ENCODE measurements around the gene MRPL28.
"Not testable (repeated sequence)": the region's sequence is repeated elsewhere in the genome, so short reads cannot be mapped to it uniquely, and the experiment has no call there.

Gene MRPL28

DNA sequence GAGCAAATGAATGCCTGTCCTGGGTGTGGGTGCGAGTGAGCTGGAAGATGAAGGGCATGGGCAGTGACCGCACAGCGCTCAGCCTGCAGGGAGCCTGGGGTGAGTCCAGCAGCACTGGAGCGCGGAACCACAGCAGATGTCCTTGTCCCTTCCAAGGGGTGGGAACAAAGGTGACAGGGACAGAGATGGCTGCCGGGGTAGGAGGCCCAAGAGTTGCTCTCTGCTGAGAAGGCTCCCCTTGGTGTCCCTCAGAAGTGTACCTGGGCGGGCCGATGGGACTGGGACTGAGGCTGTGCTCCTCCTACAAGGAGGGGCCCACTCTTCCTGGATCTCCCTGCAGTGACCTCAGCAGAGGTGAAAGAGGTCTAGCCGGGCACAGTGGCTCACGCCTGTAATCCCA is 19.0 kb upstream of the MRPL28 start:
- DNase-seq: no peak

DNA sequence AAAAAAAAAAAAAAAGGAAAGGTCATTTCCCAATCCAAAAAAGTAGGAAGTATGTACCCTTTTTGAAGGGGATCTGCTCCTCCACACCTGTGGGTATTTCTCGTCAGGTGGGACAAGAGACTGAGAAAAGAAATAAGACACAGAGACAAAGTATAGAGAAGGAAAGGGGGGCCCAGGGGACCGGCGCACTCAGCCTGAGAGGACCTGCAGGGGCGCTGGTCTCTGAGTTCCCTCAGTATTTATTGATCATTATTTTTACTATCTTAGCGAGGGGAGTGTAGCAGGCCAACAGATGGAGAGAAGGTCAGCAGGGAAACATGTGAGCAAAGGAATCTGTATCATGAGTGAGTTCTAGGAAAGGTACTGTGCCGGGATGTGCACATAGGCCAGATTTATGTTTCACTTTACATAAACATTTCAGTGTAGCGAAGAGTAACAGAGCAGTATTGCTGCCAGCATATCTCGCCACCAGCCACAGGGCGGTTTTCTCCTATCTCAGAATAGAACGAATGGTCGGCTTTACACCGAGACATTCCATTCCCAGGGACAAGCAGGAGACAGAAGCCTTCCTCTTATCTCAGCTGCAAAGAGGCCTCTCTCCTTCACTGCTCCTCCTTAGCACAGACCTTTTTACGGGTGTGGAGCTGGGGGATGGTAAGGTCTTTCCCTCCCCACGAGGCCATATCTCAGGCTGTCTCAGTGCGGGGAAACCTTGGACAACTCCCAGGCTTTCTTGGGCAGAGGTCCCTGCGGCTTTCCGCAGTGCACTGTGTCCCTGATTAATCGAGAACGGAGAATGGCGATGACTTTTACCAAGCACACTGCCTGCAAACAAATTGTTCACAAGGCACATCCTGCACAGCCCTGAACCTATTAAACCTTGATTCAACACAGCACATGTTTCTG is 17.7 kb upstream of the MRPL28 start:
- DNase-seq: not testable (repeated sequence)

- DNase-seq: no peak
These were observed 16.4 kb upstream of the MRPL28 start for GRCh38 chr16:386641-387156.

DNA sequence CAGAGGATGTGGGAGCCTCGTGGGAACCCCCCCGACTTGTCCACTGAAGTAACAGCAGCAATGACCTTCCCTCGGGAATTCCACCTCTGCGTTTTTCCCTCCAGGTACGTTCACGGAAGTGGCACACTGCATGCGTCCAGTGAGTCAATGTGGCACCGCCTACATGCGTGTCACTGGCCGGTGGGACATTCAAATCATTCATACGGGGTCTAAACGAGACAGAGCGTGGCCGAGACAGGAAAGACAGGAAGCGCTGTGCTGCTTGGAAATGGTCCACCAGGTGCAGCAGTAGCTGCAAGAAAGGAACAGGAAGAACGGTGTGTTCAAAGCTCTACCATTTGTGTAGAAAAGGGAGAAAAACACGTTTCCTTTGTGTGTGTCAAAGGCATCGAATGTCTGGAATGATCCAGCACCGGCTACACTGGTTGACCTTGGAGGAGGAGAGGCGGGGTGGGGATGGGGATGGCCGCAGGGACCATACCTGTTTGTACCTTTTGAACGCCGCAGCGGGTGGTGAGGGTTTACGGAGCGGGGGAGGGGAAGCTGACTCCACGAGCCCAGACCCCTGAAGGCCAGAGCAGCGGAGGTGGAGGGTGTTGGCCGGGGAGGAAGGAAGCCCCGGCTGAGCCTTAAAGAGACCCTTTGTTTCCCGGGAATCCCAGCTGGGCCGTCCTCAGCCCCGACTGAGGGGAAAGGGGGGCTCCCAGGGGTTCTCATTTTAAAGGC is 13.2 kb upstream of the MRPL28 start:
- DNase-seq: no peak

DNA sequence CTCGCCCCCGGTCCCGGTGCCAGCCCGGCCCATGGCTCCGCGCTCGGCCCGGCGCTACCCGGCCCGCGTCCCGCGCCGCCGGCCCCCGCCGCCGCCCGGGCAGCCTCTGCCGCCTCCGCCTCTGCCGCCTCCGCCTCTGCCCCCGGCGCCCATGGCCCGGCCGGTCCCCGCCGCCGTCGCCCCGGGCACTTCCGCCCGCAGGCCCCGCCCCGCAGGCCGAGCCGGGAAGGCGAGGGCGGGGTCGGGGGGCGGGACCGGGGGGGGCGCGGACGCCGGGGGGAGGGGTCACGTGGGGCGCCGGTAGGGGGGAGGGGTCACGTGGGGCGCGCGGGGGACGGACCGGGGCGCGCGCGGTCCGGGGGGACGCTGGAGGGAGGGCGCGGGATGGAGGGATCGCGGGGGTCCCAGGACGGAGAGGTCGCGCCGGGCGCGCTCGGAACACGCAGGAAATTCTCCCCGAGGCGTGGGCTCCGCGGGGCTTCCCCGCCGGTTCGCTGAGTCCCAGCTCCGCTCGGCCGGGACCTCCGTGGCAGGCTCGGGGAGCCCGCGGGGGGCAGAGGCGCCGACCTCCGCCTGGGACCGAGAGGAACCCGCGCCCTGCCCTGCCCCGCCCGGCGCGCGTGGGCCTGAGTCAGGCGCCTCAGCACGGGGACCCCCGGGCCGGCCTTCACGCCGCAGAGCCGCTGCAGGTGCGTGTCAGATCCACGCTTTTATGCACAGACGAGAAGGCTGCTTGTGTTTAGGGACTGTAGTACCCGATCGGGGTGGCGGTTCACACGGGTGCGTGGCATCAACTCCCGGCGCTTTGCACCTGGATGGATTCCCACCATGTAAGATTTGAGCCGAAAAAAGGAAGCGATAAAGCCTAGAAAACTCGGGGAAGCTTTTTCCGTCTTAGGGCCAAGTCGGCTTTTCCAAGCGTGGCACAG is 11.7 kb upstream of the MRPL28 start, which contains the start of gene PGAP6:
PGAP6 (minus strand) TSS at position 190 of the 929 bp plus-strand sequence; CDS start at position 33, 157 bp downstream.
- DNase-seq: no peak

GRCh38 chr16:381012-381788 is 10.9 kb upstream of the MRPL28 start:
- no peak for DNase-seq

- no peak for DNase-seq
These were observed 10.3 kb upstream of the MRPL28 start for GRCh38 chr16:380762-381011.

GRCh38 chr16:379961-380761 is 9.8 kb upstream of the MRPL28 start:
- no peak for DNase-seq

DNA sequence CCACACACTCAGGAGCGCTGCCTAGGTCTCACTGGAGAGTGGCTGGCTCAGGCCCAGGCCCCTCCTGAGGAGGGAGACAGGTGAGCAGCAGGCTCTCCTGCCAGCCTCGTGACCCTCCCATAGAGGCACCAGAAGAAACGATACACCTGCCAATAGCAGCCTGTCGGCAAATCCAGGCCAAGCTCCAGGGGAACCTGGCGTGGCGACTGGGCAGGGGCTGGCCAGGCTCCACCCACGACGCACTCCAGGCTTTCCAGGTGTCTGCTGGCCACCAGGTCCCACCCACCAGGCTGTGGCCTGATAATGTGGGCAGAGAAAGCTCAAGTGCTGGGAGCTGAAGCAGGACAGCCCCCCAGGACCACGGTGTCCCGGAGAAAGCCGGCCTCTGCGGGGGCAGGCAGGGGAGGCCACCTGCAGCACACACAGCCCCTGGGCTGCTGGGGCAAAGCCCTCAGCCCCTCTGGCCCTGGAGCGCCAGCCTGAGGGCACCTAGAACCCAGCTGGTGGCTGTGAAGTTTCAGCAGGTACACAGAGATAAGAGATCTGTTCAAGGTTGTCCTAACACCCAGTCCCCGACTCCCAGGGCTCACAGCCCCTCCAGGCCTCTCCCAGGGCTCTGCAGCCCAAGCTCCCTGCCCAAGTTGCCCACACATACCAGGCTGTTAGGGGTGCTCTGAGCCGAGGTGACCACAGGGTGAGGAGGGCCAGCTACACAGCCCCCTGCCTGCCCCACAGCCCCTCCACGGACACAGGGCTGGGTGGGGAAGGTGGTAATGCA is 9.0 kb upstream of the MRPL28 start:
- no peak for DNase-seq

GRCh38 chr16:378821-379182 is 8.5 kb upstream of the MRPL28 start:
- DNase-seq: no peak

- DNase-seq: not testable (repeated sequence)
These were observed 7.9 kb upstream of the MRPL28 start for GRCh38 chr16:378113-378820.

DNA sequence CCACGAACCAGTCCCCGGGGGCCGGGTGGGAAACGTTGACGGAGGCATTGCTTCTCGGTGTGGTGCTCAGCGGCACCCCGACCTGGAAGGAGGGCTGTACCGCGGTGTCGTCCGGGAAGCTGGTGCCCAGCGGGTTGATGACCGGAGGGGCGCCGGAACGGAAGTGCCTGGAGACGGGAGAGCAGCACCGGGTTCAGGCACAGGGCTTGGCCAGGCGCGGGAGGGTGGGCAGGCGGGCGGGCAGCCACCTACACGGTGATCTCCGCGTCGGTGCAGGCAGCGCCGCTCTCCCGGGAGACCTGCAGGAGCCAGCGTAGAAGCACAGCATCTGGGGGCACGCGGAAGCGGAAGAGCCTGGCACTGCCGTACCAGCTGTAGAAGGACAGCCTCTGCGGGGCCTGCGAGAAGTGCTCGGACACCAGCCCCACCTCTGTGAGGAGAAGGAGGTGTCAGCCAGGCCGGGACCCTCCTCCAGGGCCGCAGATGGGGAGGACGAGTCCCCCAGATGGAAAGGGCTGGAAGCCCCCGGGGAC is 7.1 kb upstream of the MRPL28 start:
- no peak for DNase-seq

- DNase-seq: no peak
These were observed 6.6 kb upstream of the MRPL28 start for GRCh38 chr16:376817-377418.

- DNase-seq: no peak
These were observed 5.8 kb upstream of the MRPL28 start for GRCh38 chr16:375927-376816.

- DNase-seq: no peak
These were observed 4.9 kb upstream of the MRPL28 start for GRCh38 chr16:375212-375611.

DNA sequence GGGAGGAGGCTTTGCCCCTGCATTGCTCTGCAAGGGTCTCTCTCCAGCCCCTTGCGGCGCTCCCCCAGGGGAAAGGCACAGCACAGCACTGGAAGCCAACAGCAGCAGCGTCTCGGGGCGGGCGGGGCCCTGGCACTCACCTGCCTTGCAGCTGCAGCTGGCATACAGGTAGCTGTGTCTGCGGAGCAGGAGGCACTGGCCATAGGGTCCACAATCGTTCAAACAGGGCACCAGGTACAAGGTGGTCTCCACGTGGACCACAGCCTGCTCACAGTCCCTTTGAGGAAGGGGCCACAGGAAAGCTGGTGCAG is 4.2 kb upstream of the MRPL28 start:
- no peak for DNase-seq

DNA sequence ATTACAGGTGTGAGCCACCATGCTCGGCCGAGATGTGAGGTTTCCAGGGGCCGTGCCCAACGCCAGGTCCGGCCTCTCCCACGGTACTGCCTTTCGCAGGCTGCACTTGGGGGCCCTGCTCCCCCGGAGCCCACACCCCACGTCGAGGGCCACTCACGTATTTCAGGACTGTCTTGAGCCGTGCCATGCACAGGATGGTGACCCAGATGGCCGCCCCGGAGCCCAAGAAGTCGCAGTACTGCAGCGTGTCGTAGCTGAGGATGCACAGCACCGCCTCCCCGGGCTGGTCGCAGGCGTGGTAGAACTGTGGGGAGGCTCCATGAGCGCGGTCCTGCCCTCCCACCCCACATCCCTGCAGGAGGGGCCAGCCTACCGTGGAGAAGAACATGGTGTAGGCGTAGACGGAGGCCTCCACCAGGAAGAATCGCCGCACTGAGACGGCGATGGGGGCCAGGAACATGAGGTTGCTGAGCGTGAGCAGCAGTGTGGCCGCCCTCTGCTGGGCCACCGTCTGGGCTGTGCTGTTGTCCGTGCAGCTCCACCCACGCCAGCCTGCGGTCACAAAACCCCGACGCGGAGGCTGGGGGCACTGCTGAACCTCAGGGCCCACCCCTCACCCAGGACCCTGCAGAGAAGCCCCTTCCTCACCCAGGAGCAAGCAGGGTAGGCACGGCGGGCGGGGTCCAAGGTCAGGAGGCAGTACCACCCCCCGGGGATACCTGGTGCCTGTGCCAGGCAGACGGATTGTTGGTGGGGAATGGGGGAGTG is 3.7 kb upstream of the MRPL28 start:
- DNase-seq: no peak

All from NCI-H1694 treated with DMSO at 0.1 percent for 48 hours (cell line).